OCI-LY1 (cell line): ENCODE measurements around the gene RASAL2.
"Not testable (repeated sequence)": the region's sequence is repeated elsewhere in the genome, so short reads cannot be mapped to it uniquely, and the experiment has no call there.

Experiments used
- H2AFZ ChIP-seq: fragments of 200-600 bp; sonication (generic), shearing (Covaris generic); 2 replicates; pipeline ENCODE4 v1.6.0; 2014; ENCODE audit warnings: antibody characterized with exemption, mild to moderate bottlenecking, low read length
- H3F3A ChIP-seq: fragments of 200-600 bp; sonication (generic), shearing (Covaris generic); 2 replicates; pipeline ENCODE4 v1.6.0; 2014; ENCODE audit warnings: mild to moderate bottlenecking, antibody characterized with exemption, low read length, moderate library complexity; ENCODE audit not compliant: insufficient read depth
- H3K27ac ChIP-seq: fragments of 200-600 bp; sonication (generic); 2 replicates; pipeline ENCODE4 v1.5.1; 2014; ENCODE audit warnings: low read length, mixed run types, mild to moderate bottlenecking, low read depth; ENCODE audit not compliant: poor library complexity, severe bottlenecking
- H3K27me3 ChIP-seq: fragments of 200-600 bp; sonication (generic); 2 replicates; pipeline ENCODE4 v1.6.0; 2014; ENCODE audit warnings: antibody characterized with exemption, mild to moderate bottlenecking, low read length, moderate library complexity; ENCODE audit not compliant: insufficient read depth
- H3K36me3 ChIP-seq: fragments of 200-600 bp; sonication (generic); 2 replicates; pipeline ENCODE4 v1.6.1; 2014; ENCODE audit warnings: mild to moderate bottlenecking, antibody characterized with exemption, low read length, moderate library complexity, mixed read lengths; ENCODE audit not compliant: insufficient read depth
- H3K4me1 ChIP-seq: fragments of 200-600 bp; sonication (generic); 2 replicates; pipeline ENCODE4 v1.5.1; 2014; ENCODE audit warnings: mild to moderate bottlenecking, low read length, moderate library complexity; ENCODE audit not compliant: insufficient read depth, severe bottlenecking
- H3K4me2 ChIP-seq: fragments of 200-600 bp; sonication (generic), shearing (Covaris generic); 2 replicates; pipeline ENCODE4 v1.6.1; 2014; ENCODE audit warnings: low read length
- H3K4me3 ChIP-seq: fragments of 200-600 bp; sonication (generic); 2 replicates; pipeline ENCODE4 v1.5.1; 2014; ENCODE audit warnings: low read length, low read depth, mild to moderate bottlenecking, mixed read lengths; ENCODE audit not compliant: poor library complexity, severe bottlenecking
- H3K79me2 ChIP-seq: fragments of 200-600 bp; shearing (Covaris generic); 2 replicates; pipeline ENCODE4 v1.6.1; 2016; ENCODE audit warnings: mixed run types, low read length, mixed read lengths; ENCODE audit not compliant: insufficient read depth
- H3K9ac ChIP-seq: fragments of 200-600 bp; sonication (generic), shearing (Covaris generic); 2 replicates; pipeline ENCODE4 v1.6.1; 2014; ENCODE audit warnings: mild to moderate bottlenecking, low read length, mixed read lengths
- H3K9me2 ChIP-seq: fragments of 200-600 bp; sonication (generic), shearing (Covaris generic); 2 replicates; pipeline ENCODE4 v1.6.1; 2014; ENCODE audit warnings: low read depth, mild to moderate bottlenecking, low read length, mixed read lengths
- H3K9me3 ChIP-seq: fragments of 200-600 bp; shearing (Covaris generic); 2 replicates; pipeline ENCODE4 v1.6.1; 2014; ENCODE audit warnings: low read length, mixed read lengths
- H4K20me1 ChIP-seq: fragments of 200-600 bp; sonication (generic), shearing (Covaris generic); 2 replicates; pipeline ENCODE4 v1.6.0; 2016; ENCODE audit warnings: mild to moderate bottlenecking, low read length; ENCODE audit not compliant: insufficient read depth
- EZH2 ChIP-seq: fragments of 200-600 bp; sonication (generic), shearing (Covaris generic); IDR thresholded peaks from 2 replicates; pipeline ENCODE4 v1.8.0; 2017; ENCODE audit warnings: borderline replicate concordance, mixed run types, mild to moderate bottlenecking, antibody characterized with exemption, low read length, moderate library complexity, mixed read lengths
- TF ChIP-seq, protein P1 (sequence below): fragments of 200-600 bp; sonication (generic), shearing (Covaris generic); IDR thresholded peaks from 2 replicates; pipeline ENCODE4 v1.5.1; 2017; ENCODE audit warnings: mild to moderate bottlenecking, antibody characterized with exemption, low read length, moderate library complexity, mixed read lengths

RASAL2 gene

DNA sequence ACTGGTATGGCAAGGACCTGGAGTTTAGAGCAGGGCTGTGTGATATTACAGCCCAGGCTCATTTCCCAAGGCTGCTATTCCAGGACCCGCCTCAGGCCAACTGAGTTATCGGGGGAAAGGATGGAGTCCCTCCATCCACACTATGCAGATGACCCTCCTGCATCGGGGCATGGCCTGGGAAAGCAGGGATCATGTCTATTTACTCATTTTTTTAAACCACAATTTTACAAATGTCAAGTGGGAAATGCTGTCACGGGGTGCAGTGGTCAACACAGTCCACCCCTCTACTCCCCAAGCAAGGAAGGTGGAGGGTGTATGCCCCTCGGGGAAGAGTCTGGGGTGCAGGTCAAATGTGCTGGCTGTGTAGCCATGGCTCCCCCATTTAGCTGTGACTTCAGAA is 409.0 kb downstream of the RASAL2 start:
- Histone ChIP-seq H3K4me3 (no peak overlapping the region), H3K27me3 (no peaks in the 10 kb centered on the region), H3K4me2 (no peak overlapping the region), H2AFZ (no peak overlapping the region), H3K27ac (no peak overlapping the region), H3F3A (no peaks in the 10 kb centered on the region), H3K36me3 (no peaks in the 10 kb centered on the region), H3K4me1 (no peaks in the 10 kb centered on the region), H4K20me1 (no peaks in the 10 kb centered on the region), H3K9me2 (no peaks in the 10 kb centered on the region), H3K79me2 (no peaks in the 10 kb centered on the region), H3K9me3 (no peaks in the 10 kb centered on the region), H3K9ac (no peak overlapping the region)
- TF ChIP-seq EZH2: no peak
- TF ChIP-seq, protein P1, sequence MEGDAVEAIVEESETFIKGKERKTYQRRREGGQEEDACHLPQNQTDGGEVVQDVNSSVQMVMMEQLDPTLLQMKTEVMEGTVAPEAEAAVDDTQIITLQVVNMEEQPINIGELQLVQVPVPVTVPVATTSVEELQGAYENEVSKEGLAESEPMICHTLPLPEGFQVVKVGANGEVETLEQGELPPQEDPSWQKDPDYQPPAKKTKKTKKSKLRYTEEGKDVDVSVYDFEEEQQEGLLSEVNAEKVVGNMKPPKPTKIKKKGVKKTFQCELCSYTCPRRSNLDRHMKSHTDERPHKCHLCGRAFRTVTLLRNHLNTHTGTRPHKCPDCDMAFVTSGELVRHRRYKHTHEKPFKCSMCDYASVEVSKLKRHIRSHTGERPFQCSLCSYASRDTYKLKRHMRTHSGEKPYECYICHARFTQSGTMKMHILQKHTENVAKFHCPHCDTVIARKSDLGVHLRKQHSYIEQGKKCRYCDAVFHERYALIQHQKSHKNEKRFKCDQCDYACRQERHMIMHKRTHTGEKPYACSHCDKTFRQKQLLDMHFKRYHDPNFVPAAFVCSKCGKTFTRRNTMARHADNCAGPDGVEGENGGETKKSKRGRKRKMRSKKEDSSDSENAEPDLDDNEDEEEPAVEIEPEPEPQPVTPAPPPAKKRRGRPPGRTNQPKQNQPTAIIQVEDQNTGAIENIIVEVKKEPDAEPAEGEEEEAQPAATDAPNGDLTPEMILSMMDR: no peak

DNA sequence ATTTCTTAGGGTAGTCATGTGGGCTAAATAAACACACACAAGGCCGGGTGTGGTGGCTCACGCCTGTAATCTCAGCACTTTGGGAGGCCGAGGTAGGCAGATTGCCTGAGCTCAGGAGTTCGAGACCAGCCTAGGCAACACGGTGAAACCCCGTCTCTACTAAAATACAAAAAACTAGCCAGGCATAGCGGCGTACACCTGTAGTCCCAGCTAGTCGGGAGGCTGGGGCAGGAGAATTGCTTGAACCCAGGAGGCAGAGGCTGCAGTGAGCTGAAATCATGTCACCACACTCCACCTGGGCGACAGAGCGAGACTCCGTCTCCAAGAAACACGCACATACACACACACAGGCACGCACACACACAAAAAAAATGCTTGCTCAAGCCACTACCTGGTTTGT is 409.4 kb downstream of the RASAL2 start:
- not testable (repeated sequence) for H3K79me2 ChIP-seq, H3F3A ChIP-seq, H2AFZ ChIP-seq, H3K4me2 ChIP-seq, H3K4me1 ChIP-seq, H3K9me3 ChIP-seq, H3K36me3 ChIP-seq, H3K9ac ChIP-seq, H3K4me3 ChIP-seq, H3K9me2 ChIP-seq, H3K27me3 ChIP-seq, H4K20me1 ChIP-seq, H3K27ac ChIP-seq

DNA sequence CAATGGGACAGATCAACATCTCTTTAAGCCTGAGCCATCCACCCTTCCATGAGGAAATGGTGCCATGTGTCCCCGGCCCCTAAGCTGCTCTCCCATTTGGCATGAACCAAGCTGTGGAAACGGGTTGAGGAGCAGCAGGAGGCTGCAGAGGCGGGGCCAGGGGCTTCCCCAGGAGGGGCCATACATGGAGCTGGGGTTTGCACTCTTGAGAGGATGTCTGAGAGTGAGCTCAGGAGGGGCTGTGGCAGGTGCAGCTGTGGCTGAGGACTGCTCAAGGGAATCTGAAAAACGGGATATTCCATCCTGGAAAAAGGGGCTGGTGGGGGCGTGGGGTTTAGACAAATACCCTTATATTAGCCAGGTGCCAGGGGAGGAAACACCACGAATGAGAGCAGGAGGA is 409.9 kb downstream of the RASAL2 start:
- H2AFZ ChIP-seq: no peak overlapping the region
- H4K20me1 ChIP-seq: no peaks in the 10 kb centered on the region
- no peaks in the 10 kb centered on the region for H3K9me3 ChIP-seq
- H3K4me3 ChIP-seq: no peak overlapping the region
- no peaks in the 10 kb centered on the region for H3K36me3 ChIP-seq
- TF ChIP-seq EZH2: no peak
- H3K27me3 ChIP-seq: no peaks in the 10 kb centered on the region
- H3K27ac ChIP-seq: no peak overlapping the region
- H3F3A ChIP-seq: no peaks in the 10 kb centered on the region
- no peaks in the 10 kb centered on the region for H3K79me2 ChIP-seq
- no peak overlapping the region for H3K4me2 ChIP-seq
- H3K9me2 ChIP-seq: no peaks in the 10 kb centered on the region
- H3K9ac ChIP-seq: no peak overlapping the region
- H3K4me1 ChIP-seq: no peaks in the 10 kb centered on the region

DNA sequence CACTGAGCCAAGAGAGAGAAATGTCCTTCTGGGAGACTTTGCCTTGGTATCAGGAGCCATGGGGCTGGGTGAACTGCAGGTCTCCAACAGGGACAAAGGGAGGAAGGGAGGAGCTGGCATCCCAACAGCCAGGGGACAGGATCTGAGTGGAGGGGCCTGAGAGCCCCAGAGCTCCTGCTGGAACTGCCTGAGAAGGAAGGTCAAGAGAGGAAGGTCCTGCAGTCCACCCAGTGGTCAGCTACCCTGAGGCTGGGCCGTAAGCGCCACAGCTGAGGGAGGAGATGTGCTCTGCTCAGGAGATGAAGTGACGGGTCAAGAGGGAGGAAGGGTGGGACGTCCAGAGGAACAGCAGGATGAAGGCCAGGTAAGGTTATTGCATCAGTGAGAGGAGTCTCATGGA is 410.4 kb downstream of the RASAL2 start:
- H3K27me3 ChIP-seq: no peaks in the 10 kb centered on the region
- no peak overlapping the region for H3K4me3 ChIP-seq
- no peak overlapping the region for H3K4me2 ChIP-seq
- H3K27ac ChIP-seq: no peak overlapping the region
- no peaks in the 10 kb centered on the region for H3K36me3 ChIP-seq
- no peaks in the 10 kb centered on the region for H3K9me3 ChIP-seq
- no peaks in the 10 kb centered on the region for H3K79me2 ChIP-seq
- no peaks in the 10 kb centered on the region for H3F3A ChIP-seq
- H3K4me1 ChIP-seq: no peaks in the 10 kb centered on the region
- H4K20me1 ChIP-seq: no peaks in the 10 kb centered on the region
- H3K9me2 ChIP-seq: no peaks in the 10 kb centered on the region
- TF ChIP-seq, protein P1: no peak
- no peak for TF ChIP-seq EZH2
- H3K9ac ChIP-seq: no peak overlapping the region
- H2AFZ ChIP-seq: no peak overlapping the region
